ENCODE data around the gene EPN2. TPM values are rescaled to one million over a fixed set of nuclear protein-coding genes. Genes with fewer than 3 reads are reported as not detected.
"Not testable (repeated sequence)": the region's sequence is repeated elsewhere in the genome, so short reads cannot be mapped to it uniquely, and the experiment has no call there.

The EPN2 gene
- total RNA-seq, 2 experiments from 2014 or later = 6.3 to 7.7 TPM

DNA sequence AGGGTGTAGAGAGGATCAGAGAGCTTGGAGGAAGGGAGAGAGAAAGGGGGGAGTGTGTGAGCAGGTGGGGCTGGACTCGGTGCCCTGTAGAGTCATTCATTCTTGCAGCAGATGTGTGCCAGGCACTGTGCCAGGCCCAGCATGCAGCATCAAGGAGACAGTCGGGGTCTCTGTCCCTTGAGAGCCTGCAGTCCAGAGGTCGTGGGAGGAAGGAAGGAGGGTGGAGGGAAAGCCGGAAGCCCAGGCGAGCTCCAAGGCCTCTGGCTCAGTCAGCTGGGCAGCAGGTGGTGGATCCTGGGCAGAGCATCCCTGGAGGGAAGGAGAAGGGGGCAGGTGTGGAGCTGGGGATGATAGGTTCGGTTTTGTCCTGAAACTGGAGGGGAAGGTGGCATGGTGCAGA, 27.5 kb downstream of the EPN2 start:
- Mint-ChIP-seq H3K27ac (no peak overlapping the region), H3K9me3 (no peaks in the 10 kb centered on the region), H3K4me1 (peaks cover 17% of the 10 kb centered on the region), H3K36me3 (ENCODE audit: low read depth) (no peaks in the 10 kb centered on the region), H3K27me3 (peaks cover 17% of the 10 kb centered on the region), H3K4me3 (no peak overlapping the region)
- CTCF ChIA-PET = no interaction called here
- no peak for DNase-seq
- POLR2A ChIA-PET = no interaction called here

GRCh38 chr17:19265755-19266154, 28.6 kb downstream of the EPN2 start:
- CTCF ChIA-PET = no interaction called here
- Mint-ChIP-seq H3K4me1 (peaks cover 17% of the 10 kb centered on the region), H3K9me3 (no peaks in the 10 kb centered on the region), H3K36me3 (ENCODE audit: low read depth) (no peaks in the 10 kb centered on the region), H3K27me3 (peaks cover 12% of the 10 kb centered on the region), H3K4me3 (no peak overlapping the region), H3K27ac (no peak overlapping the region)
- no peak for DNase-seq
- POLR2A ChIA-PET = no interaction called here

DNA sequence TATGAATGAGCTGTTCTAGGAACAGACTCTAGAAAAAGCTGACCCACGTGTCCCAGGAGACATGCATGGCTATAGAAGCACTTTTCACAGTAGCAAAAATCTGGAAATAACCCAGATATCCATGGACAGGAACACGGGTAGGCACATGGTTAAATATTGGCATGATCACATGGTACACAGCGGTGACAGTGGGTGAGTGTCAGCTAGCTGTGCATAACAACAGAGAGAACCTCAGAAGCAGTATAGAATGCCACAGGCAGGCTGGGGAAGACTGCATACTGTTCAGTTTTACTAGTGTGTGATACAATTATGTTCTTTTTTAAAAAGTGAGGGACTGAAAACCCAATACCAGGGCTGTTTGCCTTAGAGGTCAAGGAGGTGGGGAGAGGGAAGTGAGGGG, 31.4 kb downstream of the EPN2 start:
- H3K9me3 Mint-ChIP-seq = no peaks in the 10 kb centered on the region
- ChIA-PET CTCF (no interaction called here), POLR2A (no interaction called here)

GRCh38 chr17:19269106-19269505, 31.9 kb downstream of the EPN2 start:
- H3K9me3 Mint-ChIP-seq = no peaks in the 10 kb centered on the region
- POLR2A ChIA-PET = interaction anchor here (1.0 kb wide), 1 partner anchor 9 kb away, joined by 3 read pairs; no protein-coding TSS in a partner anchor
- CTCF ChIA-PET = no interaction called here

More for the DNA sequence above, 31.4 kb downstream of the EPN2 start:
- no peak for DNase-seq
- Mint-ChIP-seq H3K27me3 (peaks cover 5% of the 10 kb centered on the region), H3K36me3 (ENCODE audit: low read depth) (no peaks in the 10 kb centered on the region), H3K4me1 (peaks cover 11% of the 10 kb centered on the region), H3K4me3 (no peak overlapping the region), H3K27ac (no peak overlapping the region)

GRCh38 chr17:19269641-19270040, 32.5 kb downstream of the EPN2 start:
- ChIA-PET POLR2A (interaction anchor here (1.0 kb wide), 1 partner anchor 10 kb away, joined by 3 read pairs; no protein-coding TSS in a partner anchor), CTCF (no interaction called here)
- no peaks in the 10 kb centered on the region for H3K9me3 Mint-ChIP-seq
- DNase-seq = no peak
- H3K27ac Mint-ChIP-seq = no peak overlapping the region
- no peak overlapping the region for H3K4me3 Mint-ChIP-seq
- no peaks in the 10 kb centered on the region for H3K36me3 Mint-ChIP-seq (ENCODE audit: low read depth)
- H3K27me3 Mint-ChIP-seq = peaks cover 5% of the 10 kb centered on the region
- H3K4me1 Mint-ChIP-seq = peaks cover 10% of the 10 kb centered on the region

More at GRCh38 chr17:19269106-19269505, 31.9 kb downstream of the EPN2 start:
- no peak for DNase-seq
- H3K36me3 Mint-ChIP-seq (ENCODE audit: low read depth) = no peaks in the 10 kb centered on the region
- H3K4me1 Mint-ChIP-seq = peaks cover 13% of the 10 kb centered on the region
- peaks cover 5% of the 10 kb centered on the region for H3K27me3 Mint-ChIP-seq
- H3K27ac Mint-ChIP-seq = no peak overlapping the region
- no peak overlapping the region for H3K4me3 Mint-ChIP-seq

- Mint-ChIP-seq H3K9me3 (no peaks in the 10 kb centered on the region), H3K27me3 (peaks cover 5% of the 10 kb centered on the region), H3K4me1 (peaks cover 17% of the 10 kb centered on the region), H3K27ac (no peak overlapping the region), H3K4me3 (no peak overlapping the region), H3K36me3 (ENCODE audit: low read depth) (no peaks in the 10 kb centered on the region)
- POLR2A ChIA-PET = no interaction called here
- DNase-seq = no peak
- CTCF ChIA-PET = no interaction called here
These were observed 33.2 kb downstream of the EPN2 start for GRCh38 chr17:19270347-19270703.

DNA sequence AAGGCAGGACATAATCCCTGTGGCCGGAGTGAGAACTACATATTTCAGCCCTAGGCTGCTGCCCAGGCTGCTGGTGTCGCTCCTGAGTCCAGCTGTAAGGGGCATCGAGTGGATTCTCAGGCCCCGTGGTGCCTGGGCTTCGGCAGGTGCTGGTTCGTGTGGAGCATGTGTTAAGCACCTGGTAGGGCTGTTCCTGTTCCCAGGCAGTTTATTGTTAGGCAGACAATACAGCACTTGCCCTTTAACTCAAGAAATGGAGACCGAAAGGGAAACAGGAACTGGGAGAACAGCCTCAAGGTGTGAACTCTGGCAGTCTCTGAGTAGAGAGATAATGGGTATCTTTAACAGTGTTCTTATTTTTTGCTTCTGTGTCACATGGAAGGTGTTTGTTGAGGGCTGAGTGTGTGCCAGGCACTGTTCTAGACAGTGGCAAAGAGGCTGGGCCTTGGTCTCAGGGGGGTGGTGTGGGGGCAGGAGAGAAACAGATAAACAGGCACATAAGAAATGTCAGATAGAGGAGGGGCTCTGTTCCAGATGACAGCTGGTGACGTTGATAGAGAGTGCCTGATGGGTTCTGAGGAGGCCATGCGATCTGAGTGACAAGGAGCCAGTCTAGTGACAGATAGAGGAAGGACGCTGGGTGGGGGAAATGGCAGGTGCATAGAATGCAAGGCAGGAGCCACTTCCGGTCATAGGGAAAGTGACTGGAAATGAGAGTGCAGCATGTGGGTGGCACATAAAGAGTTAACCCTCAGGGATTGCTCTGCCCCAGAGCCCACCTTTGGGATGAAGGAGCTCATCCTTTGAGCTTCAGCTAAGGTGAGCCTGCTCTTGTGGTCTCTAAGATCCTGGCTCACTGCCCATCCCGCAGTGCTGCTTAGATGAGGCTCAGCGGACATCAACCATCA, 33.8 kb downstream of the EPN2 start:
- Mint-ChIP-seq H3K36me3 (ENCODE audit: low read depth) (no peaks in the 10 kb centered on the region), H3K4me3 (no peak overlapping the region), H3K27me3 (peaks cover 5% of the 10 kb centered on the region), H3K4me1 (peaks cover 19% of the 10 kb centered on the region), H3K9me3 (no peaks in the 10 kb centered on the region), H3K27ac (no peak overlapping the region)
- no peak for DNase-seq
- CTCF ChIA-PET = no interaction called here
- POLR2A ChIA-PET = interaction anchor here (0.9 kb wide), 1 partner anchor 14 kb away, joined by 3 read pairs; no protein-coding TSS in a partner anchor

DNA sequence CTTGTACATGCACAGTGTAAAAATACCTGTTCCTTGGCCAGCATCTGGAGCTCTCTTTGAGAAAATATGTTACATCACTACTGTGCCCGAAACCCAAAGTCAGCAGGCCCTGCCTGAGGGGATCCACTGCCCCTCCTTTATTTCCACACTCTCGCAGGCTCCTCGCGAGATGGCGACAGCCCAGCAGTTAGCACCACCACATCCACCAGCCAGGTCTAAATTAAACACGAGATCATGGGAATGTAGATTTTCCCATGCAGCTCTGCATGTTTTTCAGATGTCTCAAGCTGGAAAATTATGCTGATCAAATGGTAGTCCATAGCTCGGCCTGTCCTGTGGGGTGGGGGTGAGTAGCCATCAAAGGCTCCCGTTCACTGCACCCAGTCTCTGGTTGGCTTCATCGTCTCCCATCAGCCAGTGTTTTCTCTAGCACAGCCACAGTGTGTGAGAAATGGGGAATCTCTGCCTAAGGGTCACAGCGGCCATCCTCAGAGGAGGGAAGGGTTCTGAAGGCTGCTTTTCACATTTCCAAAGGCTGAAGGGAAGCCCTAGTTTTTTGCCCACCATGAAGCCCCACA, 34.7 kb downstream of the EPN2 start:
- ChIA-PET POLR2A (interaction anchor here (0.9 kb wide), 1 partner anchor 13 kb away, joined by 3 read pairs; no protein-coding TSS in a partner anchor), CTCF (no interaction called here)
- Mint-ChIP-seq H3K27me3 (peaks cover 5% of the 10 kb centered on the region), H3K4me3 (no peak overlapping the region), H3K4me1 (peaks cover 19% of the 10 kb centered on the region), H3K9me3 (no peaks in the 10 kb centered on the region), H3K36me3 (ENCODE audit: low read depth) (no peaks in the 10 kb centered on the region), H3K27ac (no peak overlapping the region)
- DNase-seq = no peak

DNA sequence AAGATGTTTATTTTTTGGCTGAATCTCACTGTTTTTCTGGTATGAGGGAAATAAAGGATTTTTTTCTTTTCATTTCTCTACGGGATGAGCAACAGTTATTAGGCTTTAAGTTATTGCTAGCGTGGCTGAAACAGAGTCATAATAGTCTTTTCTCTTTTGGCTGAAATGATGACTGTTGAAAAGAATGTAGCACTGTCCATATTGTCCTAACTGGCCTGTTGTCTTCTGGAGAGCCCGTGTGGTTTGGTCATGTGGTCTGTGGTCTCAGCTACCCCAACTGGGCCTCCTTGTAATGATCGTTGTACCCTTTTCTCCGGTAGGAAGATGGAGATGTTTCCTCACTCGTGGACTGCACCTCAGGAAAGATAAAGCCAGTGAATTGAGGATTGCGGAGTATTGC, 36.6 kb downstream of the EPN2 start:
- Mint-ChIP-seq H3K4me1 (peaks cover 19% of the 10 kb centered on the region), H3K4me3 (no peak overlapping the region), H3K27ac (no peak overlapping the region), H3K9me3 (no peaks in the 10 kb centered on the region), H3K27me3 (peaks cover 2% of the 10 kb centered on the region), H3K36me3 (ENCODE audit: low read depth) (no peaks in the 10 kb centered on the region)
- ChIA-PET POLR2A (interaction anchor here (1.7 kb wide), 1 partner anchor 11 kb away, joined by 3 read pairs; no protein-coding TSS in a partner anchor), CTCF (no interaction called here)
- DNase-seq = no peak

DNA sequence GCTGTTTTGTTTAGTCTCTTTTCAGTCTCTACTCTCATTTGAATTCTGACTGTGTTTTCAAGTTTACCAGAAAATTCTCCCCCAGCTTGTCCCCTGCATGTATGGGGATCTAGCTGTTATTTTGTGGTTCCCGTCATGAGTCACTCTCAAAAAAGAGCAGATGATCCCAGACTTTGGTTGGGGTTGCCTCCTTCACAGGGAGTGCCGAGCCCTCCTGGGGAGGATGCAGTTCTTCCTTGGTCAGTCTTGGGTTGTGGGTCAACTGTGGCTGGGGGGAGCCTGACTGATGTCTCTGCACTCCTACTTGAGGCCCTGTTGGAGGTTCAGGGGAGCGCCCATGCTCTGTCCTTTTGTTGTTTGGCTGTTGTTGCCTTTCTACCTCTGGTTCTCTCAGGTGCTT, 37.7 kb downstream of the EPN2 start:
- ChIA-PET CTCF (no interaction called here), POLR2A (interaction anchor here (1.7 kb wide), 1 partner anchor 10 kb away, joined by 3 read pairs; no protein-coding TSS in a partner anchor)
- no peak for DNase-seq
- Mint-ChIP-seq H3K4me3 (no peak overlapping the region), H3K27ac (no peak overlapping the region), H3K9me3 (no peaks in the 10 kb centered on the region), H3K4me1 (peaks cover 19% of the 10 kb centered on the region), H3K36me3 (ENCODE audit: low read depth) (no peaks in the 10 kb centered on the region), H3K27me3 (no peaks in the 10 kb centered on the region)

DNA sequence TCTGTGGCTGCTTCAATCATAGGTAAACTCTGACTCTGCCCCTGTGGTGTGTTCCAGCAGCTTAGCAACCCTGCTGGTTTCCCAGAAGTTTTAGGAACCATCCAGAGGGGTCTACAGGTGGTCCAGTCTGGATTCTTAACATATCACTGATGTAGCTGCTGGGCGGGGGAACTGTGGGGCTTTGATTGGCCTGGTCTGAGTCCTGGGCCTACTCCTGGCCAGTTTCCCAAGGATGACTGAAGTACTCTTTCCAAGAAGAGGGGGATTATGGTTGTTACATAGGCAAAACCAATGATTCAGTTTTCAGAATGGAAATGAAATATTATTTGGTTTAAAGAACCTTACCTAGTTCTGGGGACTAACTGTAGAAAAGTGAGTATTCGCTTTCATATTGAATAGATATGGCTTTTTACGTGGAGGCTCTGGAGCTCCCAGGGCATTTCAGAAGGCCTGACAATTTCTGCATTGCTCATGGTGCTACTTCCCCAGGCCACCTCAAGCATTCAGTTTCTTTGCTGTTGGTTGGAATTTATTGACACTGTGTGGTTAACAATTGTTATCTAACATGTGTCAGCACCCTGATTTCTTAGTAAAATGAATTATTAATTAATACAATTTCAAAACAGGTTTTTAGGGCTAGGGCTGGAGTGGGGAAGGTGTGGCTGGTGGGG, 38.4 kb downstream of the EPN2 start:
- no peaks in the 10 kb centered on the region for H3K9me3 Mint-ChIP-seq
- DNase-seq = no peak
- no peak overlapping the region for H3K27ac Mint-ChIP-seq
- CTCF ChIA-PET = interaction anchor here (0.6 kb wide), 1 partner anchor 315 kb away, joined by 3 read pairs; no protein-coding TSS in a partner anchor
- H3K36me3 Mint-ChIP-seq (ENCODE audit: low read depth) = no peaks in the 10 kb centered on the region
- H3K4me1 Mint-ChIP-seq = peaks cover 19% of the 10 kb centered on the region
- H3K27me3 Mint-ChIP-seq = no peaks in the 10 kb centered on the region
- POLR2A ChIA-PET = interaction anchor here (1.7 kb wide), 1 partner anchor 10 kb away, joined by 3 read pairs; no protein-coding TSS in a partner anchor
- no peak overlapping the region for H3K4me3 Mint-ChIP-seq

DNA sequence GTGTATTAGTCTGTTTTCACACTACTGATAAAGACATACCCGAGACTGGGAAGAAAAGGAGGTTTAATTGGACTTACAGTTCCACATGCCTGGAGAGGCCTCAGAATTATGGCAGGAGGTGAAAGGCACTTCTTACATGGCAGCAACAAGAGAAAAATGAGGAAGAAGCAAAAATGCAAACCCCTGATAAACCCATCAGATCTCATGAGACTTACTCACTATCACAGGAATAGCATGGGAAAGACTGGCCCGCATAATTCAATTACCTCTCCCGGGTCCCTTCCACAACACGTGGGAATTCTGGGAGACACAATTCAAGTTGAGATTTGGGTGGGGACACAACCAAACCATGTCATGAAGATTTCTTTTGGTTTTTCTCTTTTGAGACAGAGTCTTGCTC, 41.1 kb downstream of the EPN2 start:
- H3K9me3 Mint-ChIP-seq; POLR2A ChIA-PET; DNase-seq; H3K36me3 Mint-ChIP-seq (ENCODE audit: low read depth); H3K27ac Mint-ChIP-seq; H3K4me3 Mint-ChIP-seq; H3K27me3 Mint-ChIP-seq: not testable (repeated sequence)
- H3K4me1 Mint-ChIP-seq = peaks cover 22% of the 10 kb centered on the region
- CTCF ChIA-PET = interaction anchor here (0.8 kb wide), 1 partner anchor 43 kb away, joined by 3 read pairs; no protein-coding TSS in a partner anchor

- Mint-ChIP-seq H3K9me3 (no peaks in the 10 kb centered on the region), H3K27ac (no peak overlapping the region), H3K4me3 (no peak overlapping the region), H3K36me3 (ENCODE audit: low read depth) (no peaks in the 10 kb centered on the region), H3K27me3 (no peaks in the 10 kb centered on the region), H3K4me1 (peaks cover 25% of the 10 kb centered on the region)
- no peak for DNase-seq
- POLR2A ChIA-PET = no interaction called here
- CTCF ChIA-PET = interaction anchor here (0.6 to 0.9 kb wide), 2 partner anchors 59 to 421 kb away, joined by 3 read pairs; partner anchors contain the start of gene PRPSAP2
These were observed 41.6 kb downstream of the EPN2 start for GRCh38 chr17:19278729-19279128.
